GM18867 (cell line): ENCODE results near the gene CD9.
"Not testable (repeated sequence)": the region's sequence is repeated elsewhere in the genome, so short reads cannot be mapped to it uniquely, and the experiment has no call there.

ENCODE experiments used
- ATAC-seq: cut with Tn5 transposase; IDR thresholded peaks from one replicate; pipeline ENCODE4 v1.9.1; 2021; ENCODE audit warnings: mild to moderate bottlenecking, moderate library complexity; ENCODE audit not compliant: unreplicated experiment

The CD9 gene

DNA sequence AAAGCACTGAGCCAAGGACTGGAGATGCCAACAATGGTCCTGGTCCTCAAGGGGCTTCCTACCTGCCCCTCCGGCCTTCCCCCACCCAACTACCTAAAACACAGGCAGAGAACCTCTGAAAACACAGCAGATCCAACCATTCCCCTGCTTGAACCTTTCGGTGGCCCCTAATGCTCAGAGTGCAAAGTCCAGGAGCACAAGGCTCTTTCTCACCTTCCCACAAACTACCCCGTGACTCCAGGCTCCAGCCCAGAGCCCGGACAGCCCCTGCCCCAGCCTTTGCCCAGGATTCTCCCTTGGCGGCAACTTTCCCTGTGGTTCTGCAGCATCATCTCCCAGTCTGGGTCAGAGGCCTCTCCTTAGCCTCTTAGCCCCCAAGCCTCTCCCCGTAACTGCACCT, 1.6 kb upstream of the CD9 start:
- ATAC-seq, result no peak

DNA sequence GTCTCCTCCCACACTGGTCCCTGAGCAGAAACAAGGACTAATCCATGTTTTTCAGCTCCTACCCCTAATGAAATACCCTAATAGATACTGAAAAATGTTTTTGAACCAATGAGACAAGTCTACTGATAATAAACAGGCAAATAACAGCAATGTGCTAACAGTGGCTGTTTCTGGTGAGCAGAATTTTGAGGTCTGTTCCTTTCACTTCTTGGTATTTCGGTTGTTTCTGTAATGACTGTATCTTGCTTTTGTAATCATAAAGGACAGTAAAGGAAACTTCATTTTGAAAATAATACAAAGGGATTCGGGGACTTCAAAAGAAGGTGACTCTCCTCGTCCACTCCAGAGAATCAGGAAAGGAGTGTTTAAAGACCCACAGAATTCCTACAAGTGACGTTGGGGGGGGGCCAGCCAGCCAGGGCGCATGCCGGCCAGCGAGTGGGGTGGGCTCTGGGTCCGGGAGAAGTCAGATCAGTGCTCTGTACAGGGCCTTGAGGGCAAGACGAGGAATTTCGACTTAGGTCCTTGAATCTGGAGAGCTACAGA, 1.1 kb upstream of the CD9 start:
- ATAC-seq, result no peak

DNA sequence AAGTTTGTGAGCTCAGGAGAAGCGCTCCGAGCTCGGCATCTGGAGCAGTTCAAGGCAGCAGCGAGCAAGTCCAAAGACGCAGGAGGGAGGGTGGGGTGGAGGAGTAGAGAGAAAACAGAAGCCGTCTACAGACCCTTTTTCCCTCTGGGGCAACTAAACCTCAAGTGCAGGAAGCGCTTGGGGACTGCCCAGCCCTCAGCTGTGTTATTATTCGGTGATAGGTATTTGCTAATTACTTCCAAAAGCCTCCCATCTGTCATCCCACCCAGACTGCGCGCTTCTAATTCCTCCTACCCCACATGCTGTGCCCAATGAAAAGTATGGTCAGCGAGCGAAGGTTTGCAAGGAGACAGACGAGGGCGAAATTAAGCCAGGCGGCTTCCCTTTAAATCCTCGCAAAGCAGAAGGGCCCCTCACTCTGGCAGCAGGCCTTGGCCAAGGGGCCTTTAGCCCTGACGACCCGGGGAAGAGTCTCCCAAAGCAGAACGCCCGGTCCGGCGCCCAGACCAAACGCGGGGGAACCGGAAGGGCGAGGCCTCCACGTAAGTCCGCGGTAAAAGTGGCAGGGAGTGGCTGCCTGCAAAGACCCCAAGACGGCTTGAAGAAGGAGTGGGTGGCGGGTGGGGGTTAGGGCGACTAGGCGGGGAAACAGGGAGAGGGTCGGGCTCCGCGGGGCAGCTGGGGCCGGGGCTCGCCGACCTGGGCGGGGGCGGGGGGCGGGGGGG, 507 bp upstream of the CD9 start:
- ATAC-seq, result no peak

DNA sequence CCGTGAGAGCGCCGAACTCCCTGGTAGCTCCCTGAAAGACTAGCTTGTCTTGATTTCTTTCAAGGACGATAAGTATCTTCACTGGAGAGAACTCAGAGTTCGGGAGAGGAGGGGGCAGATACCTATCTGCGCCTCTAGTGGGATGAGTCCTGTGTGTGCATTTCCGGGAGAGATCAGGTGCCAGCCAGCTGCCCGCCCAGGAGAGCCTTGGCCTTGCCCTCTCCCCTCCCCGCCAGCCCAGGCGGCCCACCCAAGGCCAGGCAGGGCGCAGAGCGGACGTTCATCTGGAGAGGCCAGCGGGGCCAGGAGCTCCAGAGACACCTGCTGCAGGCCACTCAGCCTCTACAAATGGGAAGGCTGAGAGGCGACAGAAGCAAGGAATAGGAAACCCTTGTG, 1.0 kb downstream of the CD9 start:
- no peak for ATAC-seq

DNA sequence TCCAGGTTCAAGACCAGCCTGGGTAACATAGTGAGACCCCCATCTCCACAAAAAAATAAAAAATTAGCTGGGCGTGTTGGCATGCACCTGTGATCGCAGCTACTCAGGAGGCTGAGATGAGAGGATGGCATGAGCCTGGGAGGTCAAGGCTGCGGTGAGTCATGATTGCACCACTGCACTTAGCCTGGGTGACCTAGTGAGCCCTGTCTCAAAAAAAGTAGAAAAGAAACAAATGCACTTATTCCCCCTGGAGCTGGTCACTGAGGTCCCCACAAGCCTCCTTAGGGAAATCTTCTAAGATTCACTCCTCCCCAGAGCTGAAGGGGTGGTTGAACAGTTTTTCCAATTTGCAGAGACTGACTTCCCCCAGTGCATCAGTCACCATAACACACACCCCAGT, 1.6 kb downstream of the CD9 start:
- ATAC-seq, result no peak

DNA sequence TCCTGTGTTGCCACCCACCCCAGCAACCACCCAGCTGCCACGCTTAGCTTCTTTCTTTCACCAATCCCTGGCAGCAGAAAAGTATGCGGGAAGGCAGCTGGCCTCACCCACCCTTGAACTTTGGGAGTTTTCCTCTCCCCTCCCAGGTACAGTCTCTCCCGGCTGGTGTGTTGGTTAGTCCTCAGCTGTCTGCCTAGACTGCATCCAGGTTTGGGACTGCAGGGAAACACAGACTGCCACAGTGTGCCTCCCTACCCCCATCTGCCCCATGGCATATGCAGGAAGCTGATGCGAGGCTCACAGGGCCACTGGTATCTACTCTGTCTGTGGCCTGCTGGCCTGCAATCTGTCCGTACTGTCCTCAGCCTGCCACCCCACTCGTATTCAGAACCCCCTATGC, 2.1 kb downstream of the CD9 start:
- ATAC-seq, result no peak

DNA sequence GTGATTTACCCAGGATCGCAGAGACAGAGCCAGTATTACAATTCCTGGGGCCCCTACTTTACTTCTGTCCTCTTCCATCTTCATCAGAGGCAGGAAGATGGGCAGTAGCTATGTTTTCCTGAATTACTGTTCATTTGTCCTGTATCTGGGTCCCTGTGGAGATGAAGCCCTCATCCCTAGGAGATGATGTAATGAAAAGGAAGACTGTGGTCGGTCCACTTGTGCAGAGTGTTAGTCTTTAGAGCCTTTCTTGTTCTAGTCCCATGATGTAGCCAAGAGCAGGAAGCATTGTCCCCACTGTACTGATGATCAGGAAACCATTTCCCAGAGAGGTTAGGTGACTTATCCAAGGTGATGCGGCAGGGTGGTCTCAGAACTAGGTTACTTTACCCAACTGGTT, 2.6 kb downstream of the CD9 start:
- no peak for ATAC-seq

DNA sequence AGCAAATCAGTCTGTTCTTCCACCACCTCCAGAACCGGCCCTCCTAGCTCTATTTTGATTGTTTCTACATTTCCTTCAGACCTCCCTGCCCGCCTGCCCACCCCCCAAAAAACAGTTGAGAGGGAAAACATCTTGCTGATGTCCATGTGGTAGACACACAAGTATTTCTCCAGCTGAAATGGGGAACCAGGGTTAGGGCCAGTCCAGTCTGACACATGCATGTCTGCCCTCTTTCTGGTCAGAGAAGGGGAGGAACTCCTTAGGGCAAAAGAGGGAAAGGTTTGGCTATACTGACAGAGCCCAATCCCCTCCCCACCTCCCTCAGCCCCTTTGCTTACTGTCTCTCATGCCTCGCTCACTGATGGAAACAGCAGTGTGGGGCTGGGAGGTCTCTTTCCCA, 3.4 kb downstream of the CD9 start:
- ATAC-seq, result no peak

DNA sequence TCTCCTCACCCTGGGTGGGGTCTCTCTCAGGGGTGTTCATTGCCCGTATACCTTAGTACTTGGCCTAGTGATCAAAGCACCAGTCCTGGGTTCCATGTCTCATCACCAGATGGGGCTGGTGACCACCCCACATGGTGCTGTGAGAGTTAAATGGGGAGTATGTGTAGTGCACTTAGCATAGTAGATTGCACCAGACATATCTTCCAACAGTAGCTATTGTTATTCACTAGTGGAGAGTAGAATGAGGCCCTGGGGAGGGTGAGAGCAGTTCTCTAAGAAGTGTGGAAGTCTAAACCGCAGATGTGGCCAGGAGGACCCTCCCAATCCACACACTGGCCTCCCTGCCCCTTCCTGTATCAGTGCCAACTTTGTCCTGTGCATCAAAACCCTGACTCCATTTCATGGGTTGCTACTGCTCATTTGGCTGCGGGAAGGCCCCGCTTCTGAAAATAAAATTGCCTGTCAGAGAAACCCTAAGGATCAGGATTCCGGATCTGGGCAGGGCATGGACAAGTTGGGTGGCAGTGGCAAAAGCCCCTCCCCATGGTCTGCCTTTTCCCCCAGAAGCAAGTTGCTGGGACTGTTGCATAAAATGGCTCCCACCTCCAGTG, 4.4 kb downstream of the CD9 start:
- no peak for ATAC-seq

DNA sequence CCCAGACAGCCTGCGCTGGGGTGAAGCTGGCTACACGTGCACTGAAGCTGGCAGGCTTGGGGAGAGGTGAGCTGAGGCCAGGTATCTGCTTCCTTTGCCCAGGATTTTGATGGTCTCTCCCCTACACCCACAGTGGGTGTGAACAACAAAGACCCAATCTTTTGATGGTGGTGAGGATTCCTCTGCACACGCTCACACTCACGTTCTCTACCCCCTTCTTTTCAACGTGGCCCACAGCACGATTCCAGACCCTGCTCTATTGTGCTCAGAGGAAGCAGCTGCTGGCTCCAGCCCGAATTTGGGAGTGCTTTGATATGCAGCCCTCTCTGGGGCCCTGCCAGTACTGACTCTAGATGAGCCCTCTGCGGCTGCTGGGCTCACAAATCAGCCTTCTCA, 4.9 kb downstream of the CD9 start:
- no peak for ATAC-seq

DNA sequence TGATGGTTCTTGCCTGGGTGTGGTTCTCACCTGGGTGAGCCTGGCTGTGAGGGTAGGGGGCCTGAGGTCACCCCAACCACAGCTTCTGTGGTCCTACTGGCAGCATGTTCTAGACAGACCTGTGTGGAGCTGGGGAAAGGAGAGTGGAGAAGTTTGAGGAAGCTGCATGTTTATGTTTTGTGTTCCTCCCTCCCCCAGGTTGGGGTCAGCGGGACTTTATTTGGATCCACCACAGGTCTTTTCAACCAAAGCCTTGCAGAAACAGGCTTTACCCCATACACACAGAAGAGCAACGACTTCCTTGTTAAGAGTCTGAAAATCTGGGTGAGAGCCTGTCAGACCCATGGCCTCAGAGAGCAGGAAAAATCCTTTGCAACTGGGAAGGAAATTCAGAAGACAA, 5.6 kb downstream of the CD9 start:
- no peak for ATAC-seq

DNA sequence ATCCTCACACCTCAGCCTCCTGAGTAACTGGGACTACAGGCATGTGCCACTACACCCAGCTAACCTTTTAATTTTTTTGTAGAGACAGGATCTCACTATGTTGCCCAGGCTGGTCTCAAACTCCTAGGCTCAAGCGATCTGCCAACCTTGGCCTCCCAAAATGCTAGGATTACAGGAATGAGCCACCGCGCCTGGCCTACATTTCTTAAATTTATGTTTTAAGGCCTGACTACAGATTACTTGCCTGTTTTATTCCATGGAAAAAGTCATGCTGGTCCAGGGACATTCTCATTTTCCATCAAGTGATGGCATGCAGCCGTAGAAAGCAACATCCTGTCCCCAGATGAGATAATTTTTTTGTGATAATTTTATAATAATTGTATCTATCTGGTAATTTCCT, 6.1 kb downstream of the CD9 start:
- no peak for ATAC-seq

DNA sequence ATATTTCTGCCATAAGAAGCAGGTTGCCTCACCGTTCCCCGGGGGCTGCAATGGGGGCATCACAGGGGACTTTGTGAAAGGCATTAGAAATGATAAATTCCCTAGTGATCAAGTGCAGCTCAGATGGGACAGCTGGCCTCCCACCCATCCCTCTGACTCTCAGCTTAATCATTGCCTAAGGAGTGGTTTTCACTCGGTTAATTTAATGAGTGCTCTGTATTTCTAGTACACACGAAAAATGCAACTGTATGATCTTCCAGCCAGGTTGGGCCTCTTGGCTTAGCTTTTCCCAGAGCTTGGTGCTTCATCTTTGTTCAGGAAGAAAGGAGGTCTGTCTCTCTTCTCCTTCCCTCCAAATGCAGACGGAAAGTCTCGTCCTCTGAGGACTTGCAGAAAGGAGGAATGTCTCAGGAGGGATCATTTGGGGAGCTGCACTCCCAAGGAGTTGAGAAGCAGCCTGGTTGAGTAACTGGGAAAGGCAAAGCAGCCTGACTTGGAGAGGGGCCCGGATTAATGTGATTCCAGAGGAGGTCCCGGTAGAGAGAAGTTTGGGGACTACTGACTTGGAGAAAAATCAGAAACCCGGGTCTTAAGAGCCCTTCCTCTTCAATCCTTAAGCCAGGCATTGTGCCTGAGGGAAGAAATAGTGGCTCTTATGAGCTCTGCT, 7.2 kb downstream of the CD9 start:
- ATAC-seq, result no peak

DNA sequence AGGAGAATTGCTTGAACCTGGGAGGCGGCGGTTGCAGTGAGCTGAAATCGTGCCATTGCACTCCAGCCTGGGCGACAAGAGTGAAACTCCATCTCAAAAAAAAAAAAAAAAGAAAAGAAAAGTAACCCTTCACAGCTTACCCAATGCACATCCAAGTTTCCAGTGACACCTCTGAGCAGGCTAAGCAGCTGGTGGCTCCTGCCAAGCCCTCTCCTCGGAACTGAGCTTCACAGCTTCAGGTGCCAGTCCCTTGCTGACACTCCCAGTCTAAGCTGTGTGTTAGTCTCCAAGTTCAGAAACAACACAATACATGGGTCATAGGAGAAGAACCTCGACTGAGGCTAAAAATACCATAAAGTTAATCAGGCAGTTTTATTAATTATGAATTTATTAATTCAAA, 7.9 kb downstream of the CD9 start:
- no peak for ATAC-seq

DNA sequence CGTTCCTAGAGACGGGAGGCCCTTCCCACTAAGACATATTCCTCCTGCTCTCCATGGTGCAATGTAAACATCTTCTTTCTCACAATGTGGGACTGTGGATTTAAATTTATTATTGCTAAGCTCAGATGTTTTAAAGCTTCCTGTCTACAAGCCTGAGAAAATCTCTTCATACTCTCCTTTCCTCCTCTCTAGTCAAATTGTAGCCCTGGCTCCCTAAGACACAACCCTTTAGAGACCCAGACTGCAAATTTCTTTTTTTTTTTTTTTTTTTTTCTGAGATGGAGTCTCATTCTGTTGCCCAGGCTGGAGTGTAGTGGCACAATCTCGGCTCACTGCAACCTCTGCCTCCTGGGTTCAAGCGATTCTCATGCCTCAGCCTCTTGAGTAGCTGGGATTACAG, 9.2 kb downstream of the CD9 start:
- not testable (repeated sequence) for ATAC-seq

DNA sequence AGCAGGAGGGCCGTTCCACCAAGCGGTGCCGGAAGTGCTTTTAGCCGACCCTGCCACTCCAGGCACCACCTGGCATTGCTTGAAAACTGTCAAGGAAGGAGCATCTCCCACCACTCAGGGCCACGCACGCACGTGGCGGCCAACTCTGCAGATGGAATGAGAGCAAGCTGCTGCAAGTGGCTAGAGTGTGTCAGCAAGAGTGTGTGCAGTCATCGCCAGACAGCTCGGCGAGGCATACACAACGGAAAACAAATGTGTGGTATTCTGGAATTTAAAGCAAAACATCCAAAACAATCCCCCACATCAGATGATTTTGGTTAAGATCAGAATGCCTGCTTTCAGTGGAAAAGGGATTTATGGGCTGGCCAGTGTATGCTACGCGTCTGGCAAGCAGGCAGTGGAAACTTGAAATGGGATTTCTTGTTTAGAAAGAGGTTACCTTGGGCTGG, 11.2 kb downstream of the CD9 start:
- no peak for ATAC-seq

DNA sequence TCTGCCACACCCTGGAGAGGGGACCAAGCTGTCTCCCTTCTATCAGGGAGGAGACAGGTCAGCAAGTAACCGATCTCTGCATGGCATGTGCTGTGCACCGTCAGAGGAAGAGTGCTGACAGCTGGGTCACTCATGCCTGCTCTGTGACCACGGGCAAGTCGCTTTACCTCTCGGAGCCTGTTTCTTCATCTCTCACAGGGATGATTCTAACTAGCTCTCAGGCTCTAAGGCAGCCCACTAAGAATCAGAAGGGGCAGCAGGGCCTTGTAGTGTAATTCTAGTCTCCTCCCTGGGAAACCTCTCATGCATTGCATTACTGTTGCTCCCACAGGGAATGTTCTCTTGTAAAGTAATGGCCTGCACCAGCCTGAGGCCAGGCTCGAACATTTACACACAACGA, 11.9 kb downstream of the CD9 start:
- no peak for ATAC-seq

DNA sequence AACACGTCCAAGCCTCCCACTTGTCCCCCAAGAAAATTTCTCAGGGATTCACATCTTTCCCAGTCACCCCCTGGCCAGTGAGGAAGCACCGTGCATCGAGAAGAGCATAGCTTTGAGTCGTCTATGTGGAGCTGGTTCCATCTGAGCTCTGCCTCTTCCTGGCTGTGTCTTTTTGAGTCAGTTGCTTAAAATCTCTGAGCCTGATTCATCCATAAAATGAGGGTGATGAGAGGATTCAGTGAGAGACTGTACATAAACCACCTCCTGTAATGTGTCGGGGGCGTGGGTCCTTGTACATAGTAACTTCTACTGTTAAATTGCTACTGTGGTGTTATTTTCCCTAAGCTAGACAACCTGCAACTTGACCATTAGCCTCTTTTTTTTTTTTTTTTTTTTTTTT, 13.8 kb downstream of the CD9 start:
- ATAC-seq, result no peak

DNA sequence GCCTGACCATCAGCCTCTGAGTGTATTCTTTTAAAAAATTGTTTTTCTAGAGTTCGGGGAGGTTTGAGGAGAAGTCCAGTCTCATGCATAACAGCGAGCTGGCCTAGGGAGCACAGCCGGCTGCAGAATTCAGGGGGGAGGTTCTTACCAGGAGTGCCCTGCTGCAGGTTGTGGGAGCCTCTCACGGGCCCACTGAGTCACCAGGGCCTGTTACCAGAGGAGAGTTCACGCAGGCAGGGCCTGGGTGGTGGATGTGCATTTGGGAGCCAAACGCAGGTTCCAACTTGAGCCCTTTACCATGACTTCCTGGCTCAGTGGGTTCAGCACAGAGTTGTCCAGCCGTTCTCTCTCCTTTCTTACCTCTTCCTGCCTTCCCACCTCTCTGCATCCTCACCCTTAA, 14.4 kb downstream of the CD9 start:
- ATAC-seq, result no peak

DNA sequence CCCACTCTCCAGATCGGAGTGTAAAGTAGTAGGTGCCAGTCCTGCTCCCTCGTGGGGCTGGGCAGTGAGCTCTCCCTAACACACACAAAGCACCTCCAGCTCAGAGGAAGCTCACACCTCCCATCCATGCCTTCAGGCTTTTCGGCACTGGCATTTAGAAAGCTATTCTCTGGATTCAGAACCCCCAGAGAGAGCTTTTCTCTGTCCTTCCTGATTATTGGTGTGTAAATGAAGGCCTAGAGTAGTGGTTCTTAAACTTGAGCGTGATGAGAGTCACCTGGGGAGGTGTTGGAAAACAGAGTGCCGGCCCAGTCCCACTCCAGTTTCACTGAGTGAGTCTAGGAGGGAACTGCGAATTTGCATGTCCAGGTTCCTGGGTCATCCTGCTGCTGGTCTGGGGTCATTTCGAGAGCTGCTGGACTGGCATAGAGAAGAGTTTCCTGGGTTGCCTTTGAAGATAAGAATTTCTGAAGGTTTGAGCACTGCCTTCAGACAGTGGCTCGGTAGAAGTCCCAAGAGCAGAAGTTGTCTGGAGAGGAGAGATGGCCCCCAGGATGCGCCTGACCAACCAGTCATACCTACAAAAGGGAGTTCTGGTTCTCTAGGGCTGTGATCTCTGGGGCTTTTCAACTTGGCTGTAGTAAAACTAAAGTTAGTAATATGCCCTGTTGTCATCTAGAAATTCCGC, 15.1 kb downstream of the CD9 start:
- ATAC-seq, result no peak

DNA sequence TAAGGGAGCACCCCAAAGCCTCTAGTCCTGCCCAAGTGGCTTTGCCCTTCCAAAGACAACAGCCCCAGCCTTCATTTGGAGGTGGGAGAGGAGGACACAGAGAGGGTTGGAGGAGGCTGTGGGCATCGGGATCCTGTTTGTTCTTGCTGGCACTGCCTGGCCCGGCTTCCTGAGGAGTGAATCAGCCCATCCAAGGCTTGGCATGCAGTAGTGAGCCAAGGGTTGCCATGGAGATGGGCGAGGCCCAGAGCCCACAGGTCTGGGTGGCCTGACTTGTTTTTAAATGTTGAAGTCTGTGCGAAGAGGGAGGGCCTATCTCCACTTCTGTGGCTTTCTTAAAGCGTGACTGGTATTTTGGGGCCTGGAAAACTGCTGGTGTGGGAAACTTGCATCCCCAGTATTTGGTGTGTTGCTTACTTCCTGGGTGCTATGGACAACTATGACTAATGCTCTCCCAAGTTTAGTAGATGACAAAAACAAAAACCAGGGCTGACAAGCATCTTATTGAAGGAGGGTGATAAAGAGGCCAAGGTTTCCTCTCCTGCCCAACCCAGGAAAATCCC, 15.8 kb downstream of the CD9 start:
- no peak for ATAC-seq
